ENCODE results near the gene ADARB2. TPM values are rescaled to one million over a fixed set of nuclear protein-coding genes. Genes with fewer than 3 reads are reported as not detected.

The ADARB2 gene
- total RNA-seq, 6 experiments from 2014 or later = not detected

DNA sequence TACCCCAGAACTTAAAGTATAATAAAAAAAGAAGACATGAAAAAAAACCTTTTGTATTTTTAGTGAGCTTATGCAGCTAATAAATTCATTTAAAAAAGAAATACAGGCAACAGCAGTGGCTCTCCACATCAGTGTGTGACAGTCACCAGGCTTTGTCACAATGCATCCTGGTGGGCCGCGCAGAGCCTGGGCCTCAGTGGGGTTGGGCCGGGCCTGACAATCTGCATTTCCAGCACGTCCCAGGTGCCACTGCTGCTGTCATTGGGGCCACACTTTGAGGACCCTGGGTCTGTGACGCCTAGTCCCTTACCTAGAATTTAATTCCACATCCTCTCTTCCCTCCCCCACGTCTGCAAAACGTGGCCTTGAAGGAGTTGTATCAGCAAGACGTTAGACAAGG is 284.5 kb downstream of the ADARB2 start:
- no peak for TF ChIP-seq CTCF (IDR thresholded peaks at IDR 0.05)
- H3K4me1 Mint-ChIP-seq (ENCODE audit: low read depth) = no peaks in the 10 kb centered on the region
- DNase-seq = no peak
- H3K9me3 Mint-ChIP-seq = peaks cover 67% of the 10 kb centered on the region
- peaks cover 6% of the 10 kb centered on the region; the same call in 1 of the 2 replicates for H3K36me3 Mint-ChIP-seq (ENCODE audit: low read depth)
- no peak overlapping the region for H3K4me3 Mint-ChIP-seq
- H3K27ac Mint-ChIP-seq = no peak overlapping the region
- no peaks in the 10 kb centered on the region; the same call in 1 of the 2 replicates for H3K27me3 Mint-ChIP-seq (ENCODE audit: insufficient read depth)

GRCh38 chr10:1451941-1452340 is 285.4 kb downstream of the ADARB2 start:
- no peak for TF ChIP-seq CTCF (IDR thresholded peaks at IDR 0.05)
- DNase-seq = no peak
- Mint-ChIP-seq H3K4me3 (no peak overlapping the region), H3K27ac (no peak overlapping the region), H3K36me3 (ENCODE audit: low read depth) (peaks cover 6% of the 10 kb centered on the region; the same call in 1 of the 2 replicates), H3K4me1 (ENCODE audit: low read depth) (no peaks in the 10 kb centered on the region), H3K9me3 (peaks cover 59% of the 10 kb centered on the region), H3K27me3 (ENCODE audit: insufficient read depth) (no peaks in the 10 kb centered on the region; the same call in 1 of the 2 replicates)

DNA sequence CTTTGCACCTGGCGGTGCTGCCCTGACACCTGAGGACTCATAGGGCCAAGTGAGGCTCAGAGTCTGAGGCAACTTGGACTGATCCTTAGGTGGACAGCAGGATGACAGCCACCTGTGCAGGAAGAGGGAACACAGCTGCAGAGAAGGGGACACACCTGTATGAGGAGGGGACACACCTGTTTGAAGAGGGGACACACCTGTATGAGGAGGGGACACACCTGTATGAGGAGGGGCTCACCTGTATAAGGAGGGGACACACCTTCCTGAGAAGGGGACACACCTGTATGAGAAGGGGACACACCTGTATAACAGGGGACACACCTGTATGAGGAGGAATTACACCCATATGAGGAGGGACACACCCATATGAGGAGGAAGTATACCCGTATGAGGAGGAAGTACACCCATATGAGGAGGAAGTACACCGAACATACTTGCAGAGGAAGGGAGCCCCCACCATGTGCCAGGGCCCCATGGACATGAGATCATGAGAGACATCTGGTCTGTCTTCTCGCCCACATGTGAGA is 285.9 kb downstream of the ADARB2 start:
- TF ChIP-seq CTCF (IDR thresholded peaks at IDR 0.05) = no peak
- DNase-seq = no peak
- Mint-ChIP-seq H3K4me1 (ENCODE audit: low read depth) (no peaks in the 10 kb centered on the region), H3K36me3 (ENCODE audit: low read depth) (peaks cover 6% of the 10 kb centered on the region; the same call in 1 of the 2 replicates), H3K9me3 (peaks cover 54% of the 10 kb centered on the region), H3K27ac (no peak overlapping the region), H3K4me3 (no peak overlapping the region), H3K27me3 (ENCODE audit: insufficient read depth) (no peaks in the 10 kb centered on the region; the same call in 1 of the 2 replicates)

DNA sequence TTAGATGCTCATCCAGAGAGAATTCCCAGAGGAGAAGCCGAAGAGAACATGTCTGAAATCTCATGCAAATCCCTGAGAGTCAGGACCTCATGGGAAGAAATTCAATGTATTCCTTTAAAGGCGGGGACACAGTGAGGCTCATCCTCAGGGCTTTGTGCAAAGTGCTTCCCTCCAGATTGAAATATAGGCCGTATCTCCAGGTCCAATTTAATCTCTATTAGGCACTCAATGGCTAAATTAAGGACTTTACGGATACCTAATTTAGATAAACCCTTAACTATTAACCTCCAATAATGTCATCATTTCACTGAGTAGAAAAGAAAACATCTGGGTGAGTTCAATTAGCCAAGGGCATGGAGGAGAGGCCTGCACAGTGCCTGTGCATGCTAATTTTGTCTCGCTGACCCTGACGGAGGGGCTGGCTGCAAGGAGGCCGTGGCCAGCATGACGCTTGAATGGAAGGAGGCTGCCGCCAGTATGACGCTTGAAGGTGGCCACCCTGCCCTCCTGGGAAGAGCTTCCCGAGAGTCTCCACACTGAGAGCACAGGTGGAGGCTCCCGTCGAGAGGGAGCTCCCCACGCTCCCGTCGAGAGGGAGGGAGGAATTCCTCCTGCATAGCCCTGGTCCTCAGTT is 287.6 kb downstream of the ADARB2 start:
- Mint-ChIP-seq H3K4me3 (no peak overlapping the region), H3K36me3 (ENCODE audit: low read depth) (peaks cover 6% of the 10 kb centered on the region; the same call in 1 of the 2 replicates), H3K4me1 (ENCODE audit: low read depth) (no peaks in the 10 kb centered on the region), H3K9me3 (peaks cover 40% of the 10 kb centered on the region), H3K27me3 (ENCODE audit: insufficient read depth) (no peaks in the 10 kb centered on the region; the same call in 1 of the 2 replicates), H3K27ac (no peak overlapping the region)
- DNase-seq = no peak
- TF ChIP-seq CTCF (IDR thresholded peaks at IDR 0.05) = no peak

GRCh38 chr10:1449021-1449420 is 288.3 kb downstream of the ADARB2 start:
- peaks cover 6% of the 10 kb centered on the region; the same call in 1 of the 2 replicates for H3K36me3 Mint-ChIP-seq (ENCODE audit: low read depth)
- no peak for TF ChIP-seq CTCF (IDR thresholded peaks at IDR 0.05)
- H3K27me3 Mint-ChIP-seq (ENCODE audit: insufficient read depth) = no peaks in the 10 kb centered on the region; the same call in 1 of the 2 replicates
- no peak overlapping the region for H3K27ac Mint-ChIP-seq
- no peak for DNase-seq
- H3K9me3 Mint-ChIP-seq = peaks cover 34% of the 10 kb centered on the region
- no peaks in the 10 kb centered on the region for H3K4me1 Mint-ChIP-seq (ENCODE audit: low read depth)
- no peak overlapping the region for H3K4me3 Mint-ChIP-seq

Data from HFFc6 (cell line).